Neural cell (in vitro differentiated cells): Measurements from ENCODE around the gene PLCB1. TPM values are rescaled to one million over a fixed set of nuclear protein-coding genes. Genes with fewer than 3 reads are reported as not detected.

ENCODE experiments used
- H2AFZ ChIP-seq: fragments of 200-600, 300-800 bp; sonication (generic), shearing (Covaris generic); 2 replicates; pipeline ENCODE4 v1.6.0; 2014; ENCODE audit warnings: low read depth, mild to moderate bottlenecking, antibody characterized with exemption, low read length, moderate library complexity
- H3F3A ChIP-seq: fragments of 200-600 bp; shearing (Covaris generic); 2 replicates; pipeline ENCODE4 v1.6.1; 2016; ENCODE audit warnings: mild to moderate bottlenecking, moderate library complexity, mixed read lengths, antibody characterized with exemption, low read length; ENCODE audit not compliant: insufficient read depth, poor library complexity, severe bottlenecking
- H3K27ac ChIP-seq: fragments of 200-600, 300-800 bp; sonication (generic), shearing (Covaris generic); 2 replicates; pipeline ENCODE4 v1.5.1; 2014; ENCODE audit warnings: mild to moderate bottlenecking, low read length, moderate library complexity
- H3K27me3 ChIP-seq: fragments of 300-800, 200-600 bp; sonication (generic), shearing (Covaris generic); 2 replicates; pipeline ENCODE4 v1.6.0; 2014; ENCODE audit warnings: mild to moderate bottlenecking, low read depth, low read length, moderate library complexity; ENCODE audit not compliant: insufficient read depth
- H3K36me3 ChIP-seq: fragments of 300-800, 200-600 bp; sonication (generic), shearing (Covaris generic); 2 replicates; pipeline ENCODE4 v1.5.1; 2014; ENCODE audit warnings: mild to moderate bottlenecking, antibody characterized with exemption, low read length, moderate library complexity; ENCODE audit not compliant: insufficient read depth
- H3K4me2 ChIP-seq: fragments of 300-800, 200-600 bp; sonication (generic), shearing (Covaris generic); 2 replicates; pipeline ENCODE4 v1.6.0; 2014; ENCODE audit warnings: mild to moderate bottlenecking, low read length
- H3K4me3 ChIP-seq: fragments of 300-800, 200-600 bp; sonication (generic), shearing (Covaris generic); 2 replicates; pipeline ENCODE4 v1.5.1; 2014; ENCODE audit warnings: mild to moderate bottlenecking, low read length, moderate library complexity
- H3K79me2 ChIP-seq: fragments of 200-600 bp; shearing (Covaris generic); replicated peaks from 2 replicates; pipeline ENCODE4 v1.6.0; 2014; ENCODE audit warnings: mild to moderate bottlenecking, low read length, moderate library complexity; ENCODE audit not compliant: insufficient read depth
- H3K9ac ChIP-seq: fragments of 300-800, 200-600 bp; sonication (generic), shearing (Covaris generic); 2 replicates; pipeline ENCODE4 v1.6.1; 2016; ENCODE audit warnings: mild to moderate bottlenecking, low read length, mixed read lengths
- H3K9me2 ChIP-seq: fragments of 200-600 bp; shearing (Covaris generic); 2 replicates; pipeline ENCODE4 v1.6.1; 2016; ENCODE audit warnings: mild to moderate bottlenecking, low read length, mixed read lengths; ENCODE audit not compliant: insufficient read depth
- H3K9me3 ChIP-seq: fragments of 200-600, 300-800 bp; sonication (generic), shearing (Covaris generic); 2 replicates; pipeline ENCODE4 v1.6.1; 2016; ENCODE audit warnings: mild to moderate bottlenecking, mixed run types, low read length, moderate library complexity, mixed read lengths
- H4K20me1 ChIP-seq: fragments of 200-600 bp; shearing (Covaris generic); 2 replicates; pipeline ENCODE4 v1.6.1; 2016; ENCODE audit warnings: mild to moderate bottlenecking, mixed run types; ENCODE audit not compliant: insufficient read depth
- EP300 ChIP-seq: fragments of 450-650 bp; conservative IDR thresholded peaks from 2 replicates; pipeline ENCODE4 v1.6.1; 2014; ENCODE audit warnings: antibody characterized with exemption, mild to moderate bottlenecking, moderate library complexity; ENCODE audit not compliant: poor library complexity, severe bottlenecking
- EZH2 ChIP-seq: fragments of 200-600, 300-800 bp; shearing (Covaris generic), sonication (generic); IDR thresholded peaks from 2 replicates; pipeline ENCODE4 v1.6.1; 2014; ENCODE audit warnings: antibody characterized with exemption, low read length, borderline replicate concordance, mild to moderate bottlenecking; ENCODE audit not compliant: insufficient read depth, poor library complexity, severe bottlenecking
- MXI1 ChIP-seq: fragments of 450-650 bp; conservative IDR thresholded peaks from 2 replicates; pipeline ENCODE4 v1.6.1; 2014; ENCODE audit warnings: antibody characterized with exemption, mild to moderate bottlenecking; ENCODE audit not compliant: poor library complexity, severe bottlenecking
- POLR2AphosphoS5 ChIP-seq: IDR thresholded peaks from 2 replicates; pipeline ENCODE4 v1.6.1; 2012
- RAD21 ChIP-seq: fragments of 450-650 bp; conservative IDR thresholded peaks from 2 replicates; pipeline ENCODE4 v1.6.1; 2014; ENCODE audit warnings: antibody characterized with exemption, mild to moderate bottlenecking, moderate library complexity
- SMC3 ChIP-seq: fragments of 450-650 bp; conservative IDR thresholded peaks from 2 replicates; pipeline ENCODE4 v1.6.1; 2014; ENCODE audit warnings: antibody characterized with exemption, mild to moderate bottlenecking, moderate library complexity; ENCODE audit not compliant: poor library complexity
- TAF1 ChIP-seq: IDR thresholded peaks from 2 replicates; pipeline ENCODE4 v1.6.1; 2012; ENCODE audit warnings: low read depth
- polyA plus RNA-seq: library from polyadenylated mRNA; depleted of rRNA; stranded (reverse); fragments of >200 nt; gene quantifications from 2 replicates; pipeline ENCODE4 v1.2.3, GENCODE V29; 2014
- TF ChIP-seq, protein P1 (sequence below): IDR thresholded peaks from 2 replicates; pipeline ENCODE4 v1.6.1; 2012; ENCODE audit warnings: borderline replicate concordance
- TF ChIP-seq, protein P2 (sequence below): fragments of 450-650 bp; IDR thresholded peaks from 2 replicates; pipeline ENCODE4 v1.5.1; 2014; ENCODE audit warnings: antibody characterized with exemption, mild to moderate bottlenecking, moderate library complexity; ENCODE audit not compliant: poor library complexity, severe bottlenecking

Gene PLCB1
- polyA plus RNA-seq, 1 donor from 2014 or later: 11.4 TPM

DNA sequence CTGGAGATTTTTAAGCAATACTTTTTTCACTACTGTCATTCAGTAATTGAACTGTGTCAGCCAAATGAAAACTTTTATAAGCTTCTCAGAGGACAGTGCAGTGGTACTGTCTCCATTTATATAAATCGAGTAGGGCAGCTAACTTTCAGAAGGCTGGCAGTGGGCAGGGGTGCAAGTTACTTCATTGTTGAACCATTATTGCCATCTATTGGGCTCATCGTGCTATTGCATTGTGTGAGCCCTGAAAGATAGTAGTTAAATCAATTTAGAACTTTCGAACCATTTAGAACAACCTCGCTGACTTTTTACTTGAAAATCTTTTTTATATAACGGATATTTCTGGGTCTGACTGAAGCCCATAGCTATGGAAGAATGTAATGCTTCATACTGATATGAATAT, 589.0 kb downstream of the PLCB1 start:
- TF ChIP-seq TAF1 (no peak), RAD21 (peak; percentile 94), MXI1 (no peak), SMC3 (peak; percentile 93), EP300 (no peak), POLR2AphosphoS5 (no peak), EZH2 (no peak)
- TF ChIP-seq, protein P1, sequence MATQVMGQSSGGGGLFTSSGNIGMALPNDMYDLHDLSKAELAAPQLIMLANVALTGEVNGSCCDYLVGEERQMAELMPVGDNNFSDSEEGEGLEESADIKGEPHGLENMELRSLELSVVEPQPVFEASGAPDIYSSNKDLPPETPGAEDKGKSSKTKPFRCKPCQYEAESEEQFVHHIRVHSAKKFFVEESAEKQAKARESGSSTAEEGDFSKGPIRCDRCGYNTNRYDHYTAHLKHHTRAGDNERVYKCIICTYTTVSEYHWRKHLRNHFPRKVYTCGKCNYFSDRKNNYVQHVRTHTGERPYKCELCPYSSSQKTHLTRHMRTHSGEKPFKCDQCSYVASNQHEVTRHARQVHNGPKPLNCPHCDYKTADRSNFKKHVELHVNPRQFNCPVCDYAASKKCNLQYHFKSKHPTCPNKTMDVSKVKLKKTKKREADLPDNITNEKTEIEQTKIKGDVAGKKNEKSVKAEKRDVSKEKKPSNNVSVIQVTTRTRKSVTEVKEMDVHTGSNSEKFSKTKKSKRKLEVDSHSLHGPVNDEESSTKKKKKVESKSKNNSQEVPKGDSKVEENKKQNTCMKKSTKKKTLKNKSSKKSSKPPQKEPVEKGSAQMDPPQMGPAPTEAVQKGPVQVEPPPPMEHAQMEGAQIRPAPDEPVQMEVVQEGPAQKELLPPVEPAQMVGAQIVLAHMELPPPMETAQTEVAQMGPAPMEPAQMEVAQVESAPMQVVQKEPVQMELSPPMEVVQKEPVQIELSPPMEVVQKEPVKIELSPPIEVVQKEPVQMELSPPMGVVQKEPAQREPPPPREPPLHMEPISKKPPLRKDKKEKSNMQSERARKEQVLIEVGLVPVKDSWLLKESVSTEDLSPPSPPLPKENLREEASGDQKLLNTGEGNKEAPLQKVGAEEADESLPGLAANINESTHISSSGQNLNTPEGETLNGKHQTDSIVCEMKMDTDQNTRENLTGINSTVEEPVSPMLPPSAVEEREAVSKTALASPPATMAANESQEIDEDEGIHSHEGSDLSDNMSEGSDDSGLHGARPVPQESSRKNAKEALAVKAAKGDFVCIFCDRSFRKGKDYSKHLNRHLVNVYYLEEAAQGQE: no peak
- TF ChIP-seq, protein P2, sequence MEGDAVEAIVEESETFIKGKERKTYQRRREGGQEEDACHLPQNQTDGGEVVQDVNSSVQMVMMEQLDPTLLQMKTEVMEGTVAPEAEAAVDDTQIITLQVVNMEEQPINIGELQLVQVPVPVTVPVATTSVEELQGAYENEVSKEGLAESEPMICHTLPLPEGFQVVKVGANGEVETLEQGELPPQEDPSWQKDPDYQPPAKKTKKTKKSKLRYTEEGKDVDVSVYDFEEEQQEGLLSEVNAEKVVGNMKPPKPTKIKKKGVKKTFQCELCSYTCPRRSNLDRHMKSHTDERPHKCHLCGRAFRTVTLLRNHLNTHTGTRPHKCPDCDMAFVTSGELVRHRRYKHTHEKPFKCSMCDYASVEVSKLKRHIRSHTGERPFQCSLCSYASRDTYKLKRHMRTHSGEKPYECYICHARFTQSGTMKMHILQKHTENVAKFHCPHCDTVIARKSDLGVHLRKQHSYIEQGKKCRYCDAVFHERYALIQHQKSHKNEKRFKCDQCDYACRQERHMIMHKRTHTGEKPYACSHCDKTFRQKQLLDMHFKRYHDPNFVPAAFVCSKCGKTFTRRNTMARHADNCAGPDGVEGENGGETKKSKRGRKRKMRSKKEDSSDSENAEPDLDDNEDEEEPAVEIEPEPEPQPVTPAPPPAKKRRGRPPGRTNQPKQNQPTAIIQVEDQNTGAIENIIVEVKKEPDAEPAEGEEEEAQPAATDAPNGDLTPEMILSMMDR: peak; percentile 91
- no peaks in the 10 kb centered on the region for H3F3A ChIP-seq
- H4K20me1 ChIP-seq: no peaks in the 10 kb centered on the region
- no peaks in the 10 kb centered on the region for H3K79me2 ChIP-seq
- H3K27me3 ChIP-seq: no peaks in the 10 kb centered on the region
- no peaks in the 10 kb centered on the region for H3K36me3 ChIP-seq
- no peak overlapping the region for H3K9ac ChIP-seq
- no peaks in the 10 kb centered on the region for H3K9me3 ChIP-seq
- H3K27ac ChIP-seq: no peak overlapping the region
- H3K4me2 ChIP-seq: no peak overlapping the region
- H3K4me3 ChIP-seq: no peak overlapping the region
- H2AFZ ChIP-seq: no peak overlapping the region
- no peaks in the 10 kb centered on the region for H3K9me2 ChIP-seq

DNA sequence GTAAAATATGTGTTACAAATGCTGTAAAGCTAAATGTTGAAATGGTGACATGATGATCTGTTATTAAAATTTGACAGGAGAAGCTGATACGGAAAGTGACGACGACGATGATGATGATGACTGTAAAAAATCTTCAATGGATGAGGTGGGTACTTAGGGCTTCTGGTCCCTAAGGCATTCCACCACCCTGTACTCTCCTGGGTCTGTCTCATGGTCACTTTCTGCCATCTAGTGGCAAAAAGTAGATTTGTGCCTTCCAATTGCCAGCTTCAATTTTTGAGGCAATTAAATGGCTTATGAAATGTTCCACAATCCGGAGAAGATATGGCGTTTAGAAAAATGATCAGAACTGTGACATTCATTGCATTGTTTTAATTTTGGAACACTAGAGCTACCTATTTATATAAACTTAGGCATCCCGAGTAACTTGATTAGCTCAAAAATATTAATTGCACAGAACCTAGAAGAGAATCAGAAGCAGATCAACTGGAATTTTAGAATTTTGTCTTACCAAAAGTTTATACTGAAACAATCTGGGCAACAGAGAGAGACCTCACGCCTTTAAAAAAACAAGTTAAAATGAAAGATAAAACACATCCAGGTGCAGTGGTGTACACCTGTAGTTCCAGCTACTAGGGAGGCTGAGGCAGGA, 590.3 kb downstream of the PLCB1 start:
- no peaks in the 10 kb centered on the region for H3K9me3 ChIP-seq
- H3K4me3 ChIP-seq: no peak overlapping the region
- no peak overlapping the region for H2AFZ ChIP-seq
- H3F3A ChIP-seq: no peaks in the 10 kb centered on the region
- H3K79me2 ChIP-seq: no peaks in the 10 kb centered on the region
- H3K9me2 ChIP-seq: no peaks in the 10 kb centered on the region
- H3K4me2 ChIP-seq: no peak overlapping the region
- no peak overlapping the region for H3K27ac ChIP-seq
- H3K9ac ChIP-seq: no peak overlapping the region
- no peaks in the 10 kb centered on the region for H4K20me1 ChIP-seq
- TF ChIP-seq POLR2AphosphoS5 (no peak), SMC3 (peak; percentile 93), TAF1 (no peak), RAD21 (peak; percentile 95), MXI1 (no peak), EP300 (no peak)
- TF ChIP-seq, protein P1: no peak
- TF ChIP-seq, protein P2: peak; percentile 94
- H3K27me3 ChIP-seq: no peaks in the 10 kb centered on the region
- H3K36me3 ChIP-seq: no peaks in the 10 kb centered on the region
